ENCODE results near the gene BRSK2. TPM values are rescaled to one million over a fixed set of nuclear protein-coding genes. Genes with fewer than 3 reads are reported as not detected.
A peak's percentile ranks its signal among the peaks of the same experiment; 100 is the strongest.

Gene BRSK2
- total and polyA plus RNA-seq, 4 experiments from 2014 or later: 0.18 to 0.47 (median 0.32) TPM

- Histone ChIP-seq H3K4me1 (ENCODE audit: insufficient read depth, low read length) (no peaks in the 10 kb centered on the region), H3K4me3 (ENCODE audit: low read length in 2 of 2) (no peak overlapping the region), H3K9me3 (ENCODE audit: control insufficient read depth in 1 of 2, low read length in 2 of 2) (no peaks in the 10 kb centered on the region), H3K27me3 (ENCODE audit: insufficient read depth, low read length) (no peaks in the 10 kb centered on the region), H3K27ac (ENCODE audit: low read depth, low read length) (no peak overlapping the region), H3K36me3 (ENCODE audit: insufficient read depth, low read length) (no peaks in the 10 kb centered on the region)
- ChIA-PET POLR2A (ENCODE audit: partially characterized antibody) (no interaction called here), CTCF (ENCODE audit: partially characterized antibody) (no interaction called here)
- DNase-seq: peak in 1 of 5 donors; percentile 9
- intact Hi-C loops (cut with micrococcal nuclease): no loop called here
- H3K27me3 Mint-ChIP-seq: peaks cover 1 to 2% of the 10 kb centered on the region in 2 donors
- peaks cover 0 to 2% (median 0%) of the 10 kb centered on the region in 8 donors for H3K9me3 Mint-ChIP-seq
- peaks cover 0 to 3% (median 0%) of the 10 kb centered on the region in 4 donors for H3K4me1 Mint-ChIP-seq
- no peak overlapping the region for H3K27ac Mint-ChIP-seq
- no peak overlapping the region for H3K4me3 Mint-ChIP-seq
- H3K36me3 Mint-ChIP-seq: no peaks in the 10 kb centered on the region
Observed at GRCh38 chr11:1403721-1404460, 14.2 kb downstream of the BRSK2 start.

GRCh38 chr11:1404461-1405185 is 14.9 kb downstream of the BRSK2 start:
- no peak overlapping the region for H3K27ac Mint-ChIP-seq
- H3K4me3 Mint-ChIP-seq: no peak overlapping the region
- ChIA-PET CTCF (ENCODE audit: partially characterized antibody) (no interaction called here), POLR2A (ENCODE audit: partially characterized antibody) (no interaction called here)
- Histone ChIP-seq H3K27me3 (ENCODE audit: insufficient read depth, low read length) (no peaks in the 10 kb centered on the region), H3K9me3 (ENCODE audit: control insufficient read depth in 1 of 2, low read length in 2 of 2) (no peaks in the 10 kb centered on the region), H3K27ac (ENCODE audit: low read depth, low read length) (no peak overlapping the region), H3K4me3 (ENCODE audit: low read length in 2 of 2) (no peak overlapping the region), H3K4me1 (ENCODE audit: insufficient read depth, low read length) (no peaks in the 10 kb centered on the region), H3K36me3 (ENCODE audit: insufficient read depth, low read length) (no peaks in the 10 kb centered on the region)
- no peak for DNase-seq
- peaks cover 0 to 3% (median 0%) of the 10 kb centered on the region in 4 donors for H3K4me1 Mint-ChIP-seq
- H3K27me3 Mint-ChIP-seq: peaks cover 1 to 2% of the 10 kb centered on the region in 2 donors
- no peaks in the 10 kb centered on the region for H3K36me3 Mint-ChIP-seq
- intact Hi-C loops (cut with micrococcal nuclease): no loop called here
- no peaks in the 10 kb centered on the region for H3K9me3 Mint-ChIP-seq

GRCh38 chr11:1405186-1406020 is 15.7 kb downstream of the BRSK2 start:
- Histone ChIP-seq H3K27me3 (ENCODE audit: insufficient read depth, low read length) (no peaks in the 10 kb centered on the region), H3K4me1 (ENCODE audit: insufficient read depth, low read length) (no peaks in the 10 kb centered on the region), H3K27ac (ENCODE audit: low read depth, low read length) (no peak overlapping the region), H3K9me3 (ENCODE audit: control insufficient read depth in 1 of 2, low read length in 2 of 2) (no peaks in the 10 kb centered on the region), H3K36me3 (ENCODE audit: insufficient read depth, low read length) (no peaks in the 10 kb centered on the region), H3K4me3 (ENCODE audit: low read length in 2 of 2) (no peak overlapping the region)
- ChIA-PET CTCF (ENCODE audit: partially characterized antibody) (no interaction called here), POLR2A (ENCODE audit: partially characterized antibody) (no interaction called here)
- Mint-ChIP-seq H3K27me3 (peaks cover 1 to 2% of the 10 kb centered on the region in 2 donors), H3K9me3 (no peaks in the 10 kb centered on the region), H3K27ac (no peak overlapping the region), H3K36me3 (no peaks in the 10 kb centered on the region), H3K4me3 (no peak overlapping the region), H3K4me1 (peaks cover 0 to 3% (median 0%) of the 10 kb centered on the region in 4 donors)
- intact Hi-C loops (cut with micrococcal nuclease): no loop called here
- peak in 1 of 5 donors; percentile 19 for DNase-seq

- intact Hi-C loops (cut with micrococcal nuclease): no loop called here
- Histone ChIP-seq H3K4me1 (ENCODE audit: insufficient read depth, low read length) (no peaks in the 10 kb centered on the region), H3K27ac (ENCODE audit: low read depth, low read length) (no peak overlapping the region), H3K27me3 (ENCODE audit: insufficient read depth, low read length) (no peaks in the 10 kb centered on the region), H3K36me3 (ENCODE audit: insufficient read depth, low read length) (no peaks in the 10 kb centered on the region), H3K4me3 (ENCODE audit: low read length in 2 of 2) (no peak overlapping the region), H3K9me3 (ENCODE audit: control insufficient read depth in 1 of 2, low read length in 2 of 2) (no peaks in the 10 kb centered on the region)
- peak overlapping the region in 1 of 7 donors; percentile 48 for H3K27ac Mint-ChIP-seq
- no peaks in the 10 kb centered on the region for H3K9me3 Mint-ChIP-seq
- no peak overlapping the region for H3K4me3 Mint-ChIP-seq
- H3K27me3 Mint-ChIP-seq: peaks cover 0 to 1% of the 10 kb centered on the region in 2 donors
- DNase-seq: peak in 1 of 5 donors; percentile 27
- no peaks in the 10 kb centered on the region for H3K36me3 Mint-ChIP-seq
- CTCF ChIA-PET (ENCODE audit: partially characterized antibody): no interaction called here
- POLR2A ChIA-PET (ENCODE audit: partially characterized antibody): no interaction called here
- H3K4me1 Mint-ChIP-seq: peaks cover 0 to 3% (median 0%) of the 10 kb centered on the region in 4 donors
Observed at GRCh38 chr11:1406571-1407485, 17.1 kb downstream of the BRSK2 start.

GRCh38 chr11:1407668-1408067 is 17.9 kb downstream of the BRSK2 start:
- no peaks in the 10 kb centered on the region for H3K9me3 ChIP-seq (ENCODE audit: control insufficient read depth in 1 of 2, low read length in 2 of 2)
- Mint-ChIP-seq H3K27ac (peak overlapping the region in 1 of 7 donors; percentile 24), H3K27me3 (peaks cover 0 to 1% of the 10 kb centered on the region in 2 donors), H3K9me3 (no peaks in the 10 kb centered on the region), H3K4me1 (peaks cover 0 to 3% (median 0%) of the 10 kb centered on the region in 4 donors), H3K4me3 (no peak overlapping the region), H3K36me3 (no peaks in the 10 kb centered on the region)
- H3K36me3 ChIP-seq (ENCODE audit: insufficient read depth, low read length): no peaks in the 10 kb centered on the region
- intact Hi-C loops (cut with micrococcal nuclease): no loop called here
- H3K27me3 ChIP-seq (ENCODE audit: insufficient read depth, low read length): no peaks in the 10 kb centered on the region
- no peaks in the 10 kb centered on the region for H3K4me1 ChIP-seq (ENCODE audit: insufficient read depth, low read length)
- POLR2A ChIA-PET (ENCODE audit: partially characterized antibody): no interaction called here
- CTCF ChIA-PET (ENCODE audit: partially characterized antibody): no interaction called here
- DNase-seq: peak in 1 of 5 donors; percentile 13
- H3K4me3 ChIP-seq (ENCODE audit: low read length in 2 of 2): no peak overlapping the region
- H3K27ac ChIP-seq (ENCODE audit: low read depth, low read length): no peak overlapping the region

- no peak overlapping the region for H3K4me3 Mint-ChIP-seq
Observed at GRCh38 chr11:1408346-1408745, 18.6 kb downstream of the BRSK2 start.

More at GRCh38 chr11:1408346-1408745, 18.6 kb downstream of the BRSK2 start:
- intact Hi-C loops (cut with micrococcal nuclease): no loop called here
- POLR2A ChIA-PET (ENCODE audit: partially characterized antibody): no interaction called here
- peak in 1 of 5 donors; percentile 5 for DNase-seq
- no peaks in the 10 kb centered on the region for H3K4me1 ChIP-seq (ENCODE audit: insufficient read depth, low read length)
- H3K9me3 ChIP-seq (ENCODE audit: control insufficient read depth in 1 of 2, low read length in 2 of 2): no peaks in the 10 kb centered on the region
- Mint-ChIP-seq H3K27me3 (peaks cover 0 to 1% of the 10 kb centered on the region in 2 donors), H3K9me3 (no peaks in the 10 kb centered on the region), H3K4me1 (peaks cover 0 to 3% (median 0%) of the 10 kb centered on the region in 4 donors), H3K27ac (peak overlapping the region in 1 of 7 donors; percentile 24), H3K36me3 (no peaks in the 10 kb centered on the region)
- H3K4me3 ChIP-seq (ENCODE audit: low read length in 2 of 2): no peak overlapping the region
- no peaks in the 10 kb centered on the region for H3K27me3 ChIP-seq (ENCODE audit: insufficient read depth, low read length)
- H3K36me3 ChIP-seq (ENCODE audit: insufficient read depth, low read length): no peaks in the 10 kb centered on the region
- no peak overlapping the region for H3K27ac ChIP-seq (ENCODE audit: low read depth, low read length)
- CTCF ChIA-PET (ENCODE audit: partially characterized antibody): no interaction called here
